ENCODE results near the gene NEU3.

DNA sequence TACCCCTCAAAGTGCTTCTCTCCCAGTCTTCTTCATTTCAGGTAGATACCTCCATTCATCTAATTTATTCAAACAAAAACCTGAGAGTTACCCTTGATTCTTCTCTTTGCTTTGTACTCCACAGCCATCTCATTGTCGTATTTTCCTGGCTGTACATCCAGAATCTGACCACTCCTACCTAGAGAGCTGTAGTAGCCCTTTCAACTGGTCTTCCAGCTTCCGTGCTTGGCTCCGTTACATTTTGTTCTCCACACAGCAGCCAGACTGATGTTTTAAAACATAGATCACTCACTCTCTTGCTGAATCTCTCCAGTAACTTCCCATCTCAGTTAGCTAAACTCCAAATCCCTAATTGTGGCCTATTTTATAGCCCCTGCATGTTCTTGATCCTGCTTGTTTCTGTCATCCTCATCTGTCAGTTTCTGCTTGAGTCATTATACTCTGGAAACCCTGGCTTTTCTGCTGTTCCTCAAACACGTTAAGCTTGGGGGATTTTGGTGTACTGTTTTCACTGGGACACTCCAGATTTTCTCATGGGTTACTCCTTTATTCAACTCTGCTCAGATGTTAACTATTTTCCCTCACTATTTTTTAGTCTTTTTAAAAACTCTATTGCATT, 32.2 kb upstream of the NEU3 start:
- TF ChIP-seq, protein P1, sequence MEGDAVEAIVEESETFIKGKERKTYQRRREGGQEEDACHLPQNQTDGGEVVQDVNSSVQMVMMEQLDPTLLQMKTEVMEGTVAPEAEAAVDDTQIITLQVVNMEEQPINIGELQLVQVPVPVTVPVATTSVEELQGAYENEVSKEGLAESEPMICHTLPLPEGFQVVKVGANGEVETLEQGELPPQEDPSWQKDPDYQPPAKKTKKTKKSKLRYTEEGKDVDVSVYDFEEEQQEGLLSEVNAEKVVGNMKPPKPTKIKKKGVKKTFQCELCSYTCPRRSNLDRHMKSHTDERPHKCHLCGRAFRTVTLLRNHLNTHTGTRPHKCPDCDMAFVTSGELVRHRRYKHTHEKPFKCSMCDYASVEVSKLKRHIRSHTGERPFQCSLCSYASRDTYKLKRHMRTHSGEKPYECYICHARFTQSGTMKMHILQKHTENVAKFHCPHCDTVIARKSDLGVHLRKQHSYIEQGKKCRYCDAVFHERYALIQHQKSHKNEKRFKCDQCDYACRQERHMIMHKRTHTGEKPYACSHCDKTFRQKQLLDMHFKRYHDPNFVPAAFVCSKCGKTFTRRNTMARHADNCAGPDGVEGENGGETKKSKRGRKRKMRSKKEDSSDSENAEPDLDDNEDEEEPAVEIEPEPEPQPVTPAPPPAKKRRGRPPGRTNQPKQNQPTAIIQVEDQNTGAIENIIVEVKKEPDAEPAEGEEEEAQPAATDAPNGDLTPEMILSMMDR (IDR thresholded peaks at IDR 0.05; ENCODE audit: low read length) = no peak
- TF ChIP-seq EZH2 (optimal IDR thresholded peaks at IDR 0.05; ENCODE audit: low read depth, low read length) = no peak
